ENCODE results near the gene ZNF524.
"Not testable (repeated sequence)": the region's sequence is repeated elsewhere in the genome, so short reads cannot be mapped to it uniquely, and the experiment has no call there.

ZNF524 gene

DNA sequence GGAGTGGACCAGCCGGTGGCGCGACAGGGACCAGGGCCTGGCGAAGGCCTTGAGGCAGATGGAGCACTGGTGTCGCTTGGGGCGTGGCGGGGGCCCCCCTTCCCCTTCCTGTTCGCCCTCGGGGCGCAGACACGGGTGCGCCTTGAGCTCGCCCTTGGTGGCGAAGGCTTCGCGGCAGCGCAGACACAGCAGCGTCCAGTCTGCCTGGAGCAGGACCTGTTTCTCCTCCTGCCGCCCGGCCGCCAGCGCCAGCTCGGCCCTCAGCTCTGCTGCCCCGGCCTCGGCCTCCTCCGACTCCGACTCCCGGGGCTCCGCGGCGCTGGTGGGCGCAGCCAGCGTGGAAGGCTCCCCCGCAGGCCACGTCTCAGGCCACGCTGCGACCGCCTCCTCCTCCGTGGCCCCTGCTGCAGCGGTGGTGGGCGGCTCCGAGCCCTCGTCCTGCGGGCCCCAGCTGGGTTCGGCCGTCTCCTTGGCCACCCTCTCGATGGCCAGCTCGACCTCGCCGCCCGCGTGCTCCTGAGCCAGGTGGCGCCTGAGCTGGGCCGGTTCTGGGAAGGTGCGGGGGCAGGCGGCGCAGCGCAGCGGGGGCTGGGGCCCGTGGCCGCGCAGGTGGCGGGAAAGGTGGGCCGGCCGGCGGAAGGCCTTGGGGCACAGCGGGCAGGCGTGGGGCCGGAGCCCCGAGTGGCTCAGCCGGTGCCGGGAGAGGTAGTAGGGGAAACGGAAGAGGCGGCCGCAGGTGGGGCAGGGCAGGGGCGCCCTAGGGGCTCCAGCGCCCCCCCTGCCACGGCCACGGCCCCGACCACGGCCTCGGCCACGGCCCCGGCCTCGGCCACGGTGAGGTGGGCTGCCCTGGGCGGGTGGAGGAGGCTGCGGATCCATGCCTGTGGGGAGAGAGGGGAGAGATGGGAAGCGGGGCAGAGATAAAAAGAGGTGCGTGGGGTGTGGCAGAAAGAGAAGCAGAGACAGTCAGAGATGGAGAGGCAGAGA lies 21.0 kb upstream of the ZNF524 start:
- peak overlapping the region; percentile 92 for H3K27ac ChIP-seq

DNA sequence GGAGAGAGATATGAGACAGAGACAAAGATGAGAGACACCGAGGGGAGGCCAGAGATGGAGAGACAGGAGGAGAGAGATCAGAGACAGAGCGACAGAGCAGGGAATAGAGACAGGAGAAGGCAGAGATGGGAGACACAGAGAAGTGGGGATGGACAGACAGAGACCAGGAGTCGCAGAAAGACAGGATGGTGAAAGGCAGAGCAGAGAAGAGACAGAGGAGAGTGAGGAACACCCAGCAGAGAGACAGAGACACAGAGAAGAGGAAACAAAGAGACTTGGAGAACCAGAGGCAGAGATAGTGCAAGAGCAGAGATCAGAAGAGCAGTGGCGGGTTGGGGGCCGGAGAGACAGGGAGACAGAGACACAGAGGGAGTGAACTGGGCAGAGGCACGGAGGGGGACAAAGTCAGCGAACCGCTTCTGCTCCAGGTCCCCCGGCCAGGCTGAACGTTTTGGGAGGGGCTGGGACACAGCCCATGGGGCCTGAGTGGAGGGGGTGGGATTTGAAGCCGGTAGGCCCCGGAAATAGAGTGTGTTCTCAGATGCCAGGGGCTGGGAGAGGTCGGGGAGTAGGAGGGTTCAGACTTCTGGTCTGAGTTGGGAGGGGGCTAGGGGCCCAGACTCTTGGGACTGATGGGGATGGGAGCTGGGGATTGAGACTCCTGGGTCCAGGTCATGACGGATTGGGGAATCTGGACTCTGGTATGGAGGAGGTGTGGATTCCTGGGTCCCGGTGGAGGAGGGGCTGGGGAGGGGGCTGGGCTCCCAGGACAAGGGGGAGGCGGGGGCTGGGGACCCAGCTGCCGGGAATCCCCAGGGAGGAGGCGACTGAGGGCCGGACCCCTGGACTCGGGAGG lies 20.1 kb upstream of the ZNF524 start:
- H3K27ac ChIP-seq = peak overlapping the region; percentile 92

More for the DNA sequence above, 21.0 kb upstream of the ZNF524 start:
- TF ChIP-seq, protein P1, sequence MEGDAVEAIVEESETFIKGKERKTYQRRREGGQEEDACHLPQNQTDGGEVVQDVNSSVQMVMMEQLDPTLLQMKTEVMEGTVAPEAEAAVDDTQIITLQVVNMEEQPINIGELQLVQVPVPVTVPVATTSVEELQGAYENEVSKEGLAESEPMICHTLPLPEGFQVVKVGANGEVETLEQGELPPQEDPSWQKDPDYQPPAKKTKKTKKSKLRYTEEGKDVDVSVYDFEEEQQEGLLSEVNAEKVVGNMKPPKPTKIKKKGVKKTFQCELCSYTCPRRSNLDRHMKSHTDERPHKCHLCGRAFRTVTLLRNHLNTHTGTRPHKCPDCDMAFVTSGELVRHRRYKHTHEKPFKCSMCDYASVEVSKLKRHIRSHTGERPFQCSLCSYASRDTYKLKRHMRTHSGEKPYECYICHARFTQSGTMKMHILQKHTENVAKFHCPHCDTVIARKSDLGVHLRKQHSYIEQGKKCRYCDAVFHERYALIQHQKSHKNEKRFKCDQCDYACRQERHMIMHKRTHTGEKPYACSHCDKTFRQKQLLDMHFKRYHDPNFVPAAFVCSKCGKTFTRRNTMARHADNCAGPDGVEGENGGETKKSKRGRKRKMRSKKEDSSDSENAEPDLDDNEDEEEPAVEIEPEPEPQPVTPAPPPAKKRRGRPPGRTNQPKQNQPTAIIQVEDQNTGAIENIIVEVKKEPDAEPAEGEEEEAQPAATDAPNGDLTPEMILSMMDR (conservative IDR thresholded peaks at IDR 0.05) = no peak

DNA sequence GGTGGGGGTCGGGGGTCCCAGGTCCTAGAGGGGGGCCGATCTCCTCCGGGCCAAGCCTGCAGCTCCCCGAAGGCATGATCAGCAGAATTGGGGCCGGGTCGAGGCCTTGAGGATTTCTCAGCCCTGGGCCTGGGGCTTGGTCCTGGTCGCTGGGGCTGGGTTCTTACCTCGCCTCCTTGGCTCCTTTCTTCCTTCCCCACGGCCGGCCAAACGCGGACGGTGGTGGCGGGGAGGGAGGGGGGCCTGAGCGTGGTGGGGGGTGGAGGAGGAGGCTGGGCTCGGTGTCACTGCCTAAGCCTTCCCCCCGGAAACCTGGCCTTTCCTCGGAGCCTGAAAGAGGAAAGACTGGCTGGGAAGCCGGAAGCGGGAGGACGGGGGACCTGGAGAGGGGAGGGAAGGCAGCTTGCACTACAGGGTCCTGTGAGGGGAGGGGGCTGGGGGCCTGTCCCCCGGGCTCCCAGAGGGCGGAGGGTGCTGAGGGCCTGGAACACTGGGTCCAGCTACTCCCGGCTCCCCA lies 19.4 kb upstream of the ZNF524 start, which contains the start of gene ZNF579:
TSS of gene ZNF579 (minus strand) at position 221 of the 517 bp plus-strand sequence. CDS start 1,209 bp downstream, outside the sequence.
- TF ChIP-seq, protein P1 (conservative IDR thresholded peaks at IDR 0.05) = no peak
- peak within 1 kb of the TSS; percentile 92 for H3K27ac ChIP-seq

More for the DNA sequence above, 20.1 kb upstream of the ZNF524 start:
- TF ChIP-seq, protein P1 (conservative IDR thresholded peaks at IDR 0.05) = no peak

DNA sequence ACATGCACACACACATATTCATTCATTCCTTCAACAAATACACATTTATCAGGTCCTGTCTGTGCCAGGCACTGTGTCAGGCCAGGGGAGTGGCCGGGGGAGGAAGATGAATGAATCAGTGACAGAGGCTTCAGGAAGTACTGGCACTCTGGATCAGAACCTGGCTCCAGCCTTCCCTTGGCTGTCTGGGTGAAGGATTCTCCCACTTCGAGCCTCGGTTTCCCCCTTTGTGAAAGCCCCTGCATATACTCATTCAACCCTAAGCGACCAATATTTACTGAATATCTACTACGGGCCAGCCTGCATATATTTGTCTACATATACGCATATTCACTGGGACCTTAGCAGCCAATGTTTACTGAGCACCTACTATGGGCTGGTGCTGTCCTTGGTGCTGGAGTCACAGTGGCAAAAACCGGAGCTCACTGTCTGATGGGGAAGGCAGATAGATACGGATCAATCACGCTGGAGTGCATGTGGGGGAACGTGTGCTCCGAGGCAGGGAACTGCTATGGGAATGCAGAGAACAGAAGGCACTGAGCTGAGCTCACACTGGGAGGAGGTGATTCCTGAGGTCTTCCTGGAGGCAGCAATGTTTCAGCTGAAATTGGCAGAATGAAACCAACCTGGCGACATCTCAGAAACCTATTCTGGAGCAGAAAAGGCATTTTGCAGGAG lies 18.8 kb upstream of the ZNF524 start:
- H3K27ac ChIP-seq = peak overlapping the region; percentile 92
- TF ChIP-seq, protein P1 (conservative IDR thresholded peaks at IDR 0.05) = no peak

DNA sequence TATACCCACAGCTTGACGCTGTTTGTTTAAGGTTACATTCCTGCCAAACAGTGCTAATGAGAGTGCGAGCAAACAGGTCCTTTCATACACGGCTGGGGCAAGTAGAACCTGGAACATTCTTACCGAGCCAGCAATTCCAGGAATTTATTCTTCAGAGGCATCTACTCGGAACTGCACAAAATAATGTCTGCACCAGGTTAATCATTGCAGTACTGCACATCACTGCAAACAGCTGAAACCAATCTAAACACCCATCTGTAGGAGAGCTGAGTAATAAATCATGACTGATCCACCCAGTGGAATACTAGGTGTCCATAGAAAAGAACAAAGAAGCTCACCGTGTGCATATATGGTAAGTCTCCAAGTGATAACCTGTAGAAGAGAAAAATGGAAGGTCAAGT lies 18.3 kb upstream of the ZNF524 start:
- TF ChIP-seq, protein P1 (conservative IDR thresholded peaks at IDR 0.05) = no peak
- H3K27ac ChIP-seq = peak overlapping the region; percentile 92

DNA sequence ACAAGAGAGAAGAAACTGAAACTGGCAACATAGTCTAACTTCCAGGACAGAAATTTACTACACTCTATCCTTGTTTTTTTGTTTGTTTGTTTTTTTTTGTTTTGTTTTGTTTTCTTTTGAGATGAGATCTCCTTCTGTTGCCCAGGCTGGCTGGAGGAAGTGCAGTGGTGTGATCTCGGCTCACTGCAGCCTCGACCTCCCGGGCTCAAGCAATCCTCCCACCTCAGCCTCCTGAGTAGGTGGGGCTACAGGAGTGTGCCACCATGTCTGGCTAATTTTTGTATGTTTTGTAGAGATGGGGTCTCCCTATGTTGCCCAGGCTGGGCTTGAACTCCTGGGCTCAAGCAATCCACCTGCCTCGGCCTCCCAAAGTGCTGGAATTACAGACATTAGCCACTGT lies 17.8 kb upstream of the ZNF524 start:
- peak overlapping the region; percentile 92 for H3K27ac ChIP-seq

DNA sequence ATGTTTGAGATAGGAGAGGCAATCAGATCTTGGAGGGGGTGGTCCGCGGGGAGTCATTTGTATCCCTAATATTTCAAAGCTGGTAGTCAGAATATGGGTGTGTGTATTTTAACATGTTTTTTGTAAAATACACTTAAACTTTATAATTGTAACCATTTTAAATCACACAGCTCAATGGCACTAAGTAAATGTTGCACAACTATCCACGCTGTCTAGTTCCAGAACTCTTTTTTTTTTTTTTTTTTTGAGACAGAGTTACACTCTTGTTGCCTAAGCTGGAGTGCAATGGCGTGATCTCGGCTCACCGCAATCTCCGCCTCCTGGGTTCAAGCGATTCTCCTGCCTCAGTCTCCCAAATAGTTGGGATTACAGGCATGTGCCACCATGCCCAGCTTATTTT lies 16.2 kb upstream of the ZNF524 start:
- H3K27ac ChIP-seq = not testable (repeated sequence)

DNA sequence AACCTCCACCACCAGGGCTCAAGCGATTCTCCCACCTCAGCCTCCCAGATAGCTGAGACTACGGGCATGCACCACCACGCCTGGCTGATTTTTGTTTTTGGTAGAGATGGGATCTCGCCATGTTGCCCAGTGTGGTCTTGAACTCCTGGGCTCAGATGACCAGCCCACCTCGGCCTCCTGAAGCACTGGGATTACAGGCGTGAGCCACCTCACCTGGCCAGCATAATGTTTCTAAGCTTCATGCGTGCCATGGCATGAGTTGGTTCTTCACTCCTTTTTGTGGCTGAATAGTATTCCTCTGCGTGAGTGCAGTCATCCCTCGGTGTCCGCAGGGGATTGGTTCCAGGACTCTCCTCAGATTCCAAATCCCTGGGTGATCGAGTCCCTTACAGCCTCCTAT lies 15.2 kb upstream of the ZNF524 start:
- TF ChIP-seq, protein P1 (conservative IDR thresholded peaks at IDR 0.05) = no peak
- H3K27ac ChIP-seq = no peak overlapping the region

Measured in VCaP (cell line).